ENCODE results near the gene PLOD2.

PLOD2 gene

GRCh38 chr3:146160964-146161662 is at the start of gene PLOD2:
TSS of gene PLOD2 (minus strand) at chr3:146161184. CDS start at chr3:146160989, 195 bp downstream.
- TF ChIP-seq, protein P1, sequence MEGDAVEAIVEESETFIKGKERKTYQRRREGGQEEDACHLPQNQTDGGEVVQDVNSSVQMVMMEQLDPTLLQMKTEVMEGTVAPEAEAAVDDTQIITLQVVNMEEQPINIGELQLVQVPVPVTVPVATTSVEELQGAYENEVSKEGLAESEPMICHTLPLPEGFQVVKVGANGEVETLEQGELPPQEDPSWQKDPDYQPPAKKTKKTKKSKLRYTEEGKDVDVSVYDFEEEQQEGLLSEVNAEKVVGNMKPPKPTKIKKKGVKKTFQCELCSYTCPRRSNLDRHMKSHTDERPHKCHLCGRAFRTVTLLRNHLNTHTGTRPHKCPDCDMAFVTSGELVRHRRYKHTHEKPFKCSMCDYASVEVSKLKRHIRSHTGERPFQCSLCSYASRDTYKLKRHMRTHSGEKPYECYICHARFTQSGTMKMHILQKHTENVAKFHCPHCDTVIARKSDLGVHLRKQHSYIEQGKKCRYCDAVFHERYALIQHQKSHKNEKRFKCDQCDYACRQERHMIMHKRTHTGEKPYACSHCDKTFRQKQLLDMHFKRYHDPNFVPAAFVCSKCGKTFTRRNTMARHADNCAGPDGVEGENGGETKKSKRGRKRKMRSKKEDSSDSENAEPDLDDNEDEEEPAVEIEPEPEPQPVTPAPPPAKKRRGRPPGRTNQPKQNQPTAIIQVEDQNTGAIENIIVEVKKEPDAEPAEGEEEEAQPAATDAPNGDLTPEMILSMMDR (IDR thresholded peaks at IDR 0.05) = no peak

DNA sequence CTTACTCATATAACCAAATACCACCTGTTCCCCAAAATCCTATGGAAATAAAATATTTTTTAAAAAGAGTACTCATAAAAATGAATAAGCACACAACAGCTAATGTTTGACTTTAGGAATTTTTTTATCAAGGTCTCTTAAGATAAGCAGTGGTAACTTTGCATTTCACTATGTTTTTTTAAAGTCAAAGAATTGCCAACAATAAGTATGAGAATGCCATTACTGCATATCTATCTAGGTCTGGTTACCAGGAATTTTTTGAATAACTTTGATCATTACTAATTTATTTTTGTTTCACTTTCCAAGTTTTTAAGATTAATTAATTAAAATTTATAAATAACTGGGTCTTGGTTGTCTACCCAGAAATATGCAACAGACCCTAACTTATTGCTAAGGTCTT is 48.4 kb upstream of the PLOD2 start:
- TF ChIP-seq, protein P1 (IDR thresholded peaks at IDR 0.05) = no peak

DNA sequence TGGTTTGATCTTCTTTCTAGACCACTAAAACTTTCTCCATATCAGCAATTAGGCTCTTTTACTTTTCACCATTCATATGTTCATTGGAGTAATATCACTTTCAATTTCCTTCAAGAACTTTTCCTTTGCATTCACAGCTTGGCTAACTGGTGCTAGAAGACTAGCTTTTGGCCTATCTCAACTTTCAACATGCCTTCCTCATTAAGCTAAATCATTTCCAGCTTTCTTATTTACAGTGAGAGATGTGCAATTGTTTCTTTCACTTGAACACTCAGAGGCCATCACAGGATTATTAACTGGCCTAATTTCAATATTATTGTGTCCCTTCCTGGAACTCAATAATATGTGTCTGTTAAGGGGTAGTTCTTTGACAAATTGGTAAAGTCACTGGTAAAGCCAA is 42.8 kb upstream of the PLOD2 start:
- TF ChIP-seq, protein P1 (IDR thresholded peaks at IDR 0.05) = no peak

DNA sequence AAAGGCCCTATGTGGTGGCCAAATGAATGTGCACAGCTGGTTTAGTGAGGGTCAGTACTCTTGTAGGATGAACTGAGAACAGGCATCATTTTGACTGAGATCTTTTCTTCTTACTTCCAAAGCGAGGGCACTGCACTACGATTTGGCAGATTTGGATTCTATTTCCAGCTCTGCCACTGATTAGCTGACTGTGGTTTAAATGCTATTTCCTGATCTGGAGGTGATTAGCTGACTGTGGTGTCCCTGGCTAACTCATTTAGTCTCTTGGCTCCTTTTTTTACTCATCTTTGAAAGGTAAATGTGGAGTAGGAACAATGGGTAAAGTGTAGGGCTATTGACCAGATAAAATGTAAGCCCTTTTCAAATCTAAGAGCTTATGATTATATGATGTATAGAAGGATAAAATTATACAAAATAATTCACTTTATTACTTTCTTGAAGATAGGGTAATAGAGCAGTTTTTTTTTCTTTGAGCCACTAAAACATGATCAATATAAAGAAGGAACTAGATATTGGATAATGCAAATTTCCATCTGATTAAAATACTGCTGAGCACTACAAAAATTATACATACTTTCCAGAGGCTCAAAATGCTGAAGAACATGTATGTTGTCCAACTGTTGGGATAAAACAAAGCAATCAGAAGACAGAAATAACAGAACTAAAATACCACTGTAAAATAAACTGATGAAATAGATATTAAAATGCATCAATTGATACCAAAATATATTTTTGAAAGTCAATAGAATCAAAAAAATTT is 39.7 kb upstream of the PLOD2 start:
- TF ChIP-seq, protein P1 (IDR thresholded peaks at IDR 0.05) = no peak

DNA sequence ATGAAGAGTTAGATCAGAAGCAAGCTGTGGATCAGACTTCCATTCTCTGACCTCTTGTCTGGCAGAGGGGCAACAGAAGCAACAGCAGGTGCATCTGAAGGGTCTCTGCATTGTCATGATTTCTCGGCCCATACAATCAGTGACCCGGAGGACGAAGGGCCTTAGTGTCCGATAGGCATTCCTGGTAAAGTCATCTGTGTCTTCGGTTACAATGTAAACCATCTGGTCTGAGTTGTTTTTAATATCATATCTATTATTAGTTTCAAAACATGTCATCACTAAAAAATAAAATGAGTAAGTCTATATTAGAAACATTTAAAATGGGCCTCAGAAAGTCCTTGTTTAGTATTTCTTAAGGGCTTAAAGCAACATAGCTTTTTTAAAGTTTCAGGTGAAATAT is 38.8 kb upstream of the PLOD2 start:
- TF ChIP-seq, protein P1 (IDR thresholded peaks at IDR 0.05) = no peak

DNA sequence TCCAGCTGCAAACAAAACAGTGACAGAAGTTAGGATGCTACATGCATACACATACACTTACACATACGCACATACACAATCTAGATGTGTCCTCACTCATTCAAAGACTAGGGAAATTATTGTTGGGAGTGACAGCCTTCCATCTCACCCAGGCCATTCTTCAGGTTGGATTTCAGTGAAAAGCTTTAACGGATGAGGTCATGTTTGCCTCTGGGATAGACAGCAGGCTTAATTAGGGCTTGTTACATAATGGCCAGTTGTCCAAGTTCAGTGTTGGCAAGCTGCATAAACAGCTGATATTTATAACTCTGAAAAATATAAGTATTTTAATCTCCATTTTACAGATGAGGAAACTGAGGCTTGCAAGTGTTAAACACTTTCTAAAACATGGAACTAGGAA is 35.8 kb upstream of the PLOD2 start:
- TF ChIP-seq, protein P1 (IDR thresholded peaks at IDR 0.05) = no peak

DNA sequence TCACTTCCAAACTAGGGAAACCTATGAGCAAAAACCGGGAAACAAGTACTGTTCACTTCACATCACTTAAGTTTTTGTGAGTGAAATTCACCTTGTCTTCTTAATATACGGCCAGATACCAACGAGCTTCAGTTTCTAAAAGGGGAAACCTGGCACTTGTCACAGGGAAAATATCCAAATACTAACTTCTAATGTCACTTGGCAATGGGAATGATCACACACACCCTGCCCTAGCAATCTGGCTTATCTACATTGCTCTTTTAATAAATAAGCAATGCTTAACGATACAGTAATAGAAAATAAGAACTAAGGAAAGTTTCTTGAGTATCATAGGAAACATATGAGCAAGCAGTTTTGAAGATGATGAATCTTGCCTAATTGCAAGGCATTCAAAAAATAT is 34.6 kb upstream of the PLOD2 start:
- TF ChIP-seq, protein P1 (IDR thresholded peaks at IDR 0.05) = no peak

All from LNCAP (cell line).